HG03139 (cell line): Measurements from ENCODE around the gene CNGA1.
A peak's percentile ranks its signal among the peaks of the same experiment; 100 is the strongest.
"Not testable (repeated sequence)": the region's sequence is repeated elsewhere in the genome, so short reads cannot be mapped to it uniquely, and the experiment has no call there.

ENCODE experiments used
- ATAC-seq: cut with Tn5 transposase; IDR thresholded peaks from one replicate; pipeline ENCODE4 v1.9.1; 2021; ENCODE audit not compliant: unreplicated experiment

Gene CNGA1

DNA sequence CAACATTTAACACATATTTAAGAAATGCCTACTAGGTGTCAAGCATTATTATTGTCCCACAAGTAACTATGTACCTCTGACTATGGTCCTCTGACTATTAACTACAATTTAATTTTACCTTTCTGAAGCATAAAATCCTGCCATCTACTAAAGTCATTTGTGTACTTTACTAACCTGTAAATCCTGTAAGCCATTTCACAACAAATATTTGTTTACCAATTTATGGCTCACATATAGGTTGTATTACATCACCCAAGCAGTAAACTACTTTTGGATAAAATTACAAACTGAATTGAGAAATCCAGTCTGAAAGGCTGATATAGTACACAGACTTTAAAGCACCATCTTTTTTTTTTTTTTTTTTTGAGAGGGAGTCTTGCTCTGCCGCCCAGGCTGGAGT, 43.8 kb downstream of the CNGA1 start:
- no peak for ATAC-seq

DNA sequence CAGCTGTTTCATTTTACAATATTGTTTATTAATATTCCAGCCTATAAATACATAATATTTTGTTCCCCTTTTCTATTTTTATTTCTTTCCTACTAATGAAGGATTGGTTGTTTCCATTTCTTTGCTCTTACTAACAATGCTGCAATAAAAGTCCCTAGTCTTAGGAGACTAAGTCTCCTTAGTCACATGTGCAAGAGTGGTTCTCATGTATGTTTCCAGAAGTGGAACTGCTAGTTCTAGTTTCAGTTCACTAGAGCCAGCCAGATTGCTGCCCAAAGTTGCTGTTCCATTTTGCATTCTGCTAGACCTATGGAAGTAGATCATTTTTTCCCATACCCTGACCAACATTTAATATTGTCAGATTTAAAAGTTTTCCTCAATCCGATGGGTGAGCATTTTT, 44.3 kb downstream of the CNGA1 start:
- ATAC-seq, result no peak

DNA sequence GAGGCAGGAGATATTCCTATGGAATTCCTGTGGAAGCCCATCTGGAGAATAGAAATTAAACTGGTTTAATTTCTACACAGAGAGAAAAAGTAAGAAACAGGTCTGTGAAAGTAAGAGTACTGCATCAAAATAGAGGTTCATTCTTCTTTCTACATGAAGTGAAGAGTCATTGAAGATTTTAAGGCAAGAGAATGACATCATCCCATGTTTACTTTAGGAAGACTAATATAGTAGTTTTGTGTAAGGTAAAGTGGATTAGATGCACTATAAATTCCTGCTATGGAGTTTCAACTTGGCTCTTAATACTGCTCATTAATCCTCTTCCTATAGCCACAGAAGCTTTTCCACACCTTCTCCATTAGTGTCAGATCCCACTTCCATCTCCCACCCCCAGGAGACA, 47.6 kb downstream of the CNGA1 start:
- no peak for ATAC-seq

DNA sequence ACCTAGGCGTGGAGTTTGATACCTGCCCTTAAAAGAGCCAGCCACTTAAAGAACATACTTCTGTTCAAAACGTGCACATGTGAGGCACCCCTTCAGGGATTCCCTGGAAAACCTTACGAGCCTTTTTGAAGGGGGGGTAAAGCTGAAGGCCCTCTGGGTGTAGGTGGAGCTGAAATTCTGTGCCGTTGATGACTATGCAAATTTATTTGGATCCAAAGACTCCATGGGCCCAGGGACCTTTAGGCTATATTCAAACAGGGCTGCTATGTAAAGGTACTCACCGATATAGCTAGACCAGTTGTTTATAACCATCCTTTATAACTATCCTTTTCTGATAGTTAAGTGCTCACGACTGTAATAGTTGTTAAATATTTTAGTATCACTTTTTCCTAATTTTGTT, 61.8 kb downstream of the CNGA1 start:
- no peak for ATAC-seq

DNA sequence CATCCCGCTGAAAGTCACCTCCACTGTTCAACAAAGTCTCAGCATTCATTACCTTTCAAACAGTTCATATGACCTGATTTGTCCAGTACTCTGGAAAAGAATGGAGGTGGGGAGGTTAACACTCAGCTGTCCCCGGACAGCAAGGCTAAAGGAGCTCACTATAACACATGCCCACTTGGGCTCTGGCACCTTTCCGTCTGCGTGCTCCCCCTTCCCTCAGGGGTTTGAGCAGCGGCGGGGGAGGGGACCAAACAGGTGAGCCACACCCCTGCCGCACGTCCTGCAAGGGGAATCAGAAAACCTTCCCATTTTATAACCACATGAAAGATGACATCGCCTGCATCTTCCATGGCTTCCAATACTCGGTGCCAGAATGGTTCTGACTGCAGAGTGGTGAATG, 62.2 kb downstream of the CNGA1 start:
- ATAC-seq, result no peak

DNA sequence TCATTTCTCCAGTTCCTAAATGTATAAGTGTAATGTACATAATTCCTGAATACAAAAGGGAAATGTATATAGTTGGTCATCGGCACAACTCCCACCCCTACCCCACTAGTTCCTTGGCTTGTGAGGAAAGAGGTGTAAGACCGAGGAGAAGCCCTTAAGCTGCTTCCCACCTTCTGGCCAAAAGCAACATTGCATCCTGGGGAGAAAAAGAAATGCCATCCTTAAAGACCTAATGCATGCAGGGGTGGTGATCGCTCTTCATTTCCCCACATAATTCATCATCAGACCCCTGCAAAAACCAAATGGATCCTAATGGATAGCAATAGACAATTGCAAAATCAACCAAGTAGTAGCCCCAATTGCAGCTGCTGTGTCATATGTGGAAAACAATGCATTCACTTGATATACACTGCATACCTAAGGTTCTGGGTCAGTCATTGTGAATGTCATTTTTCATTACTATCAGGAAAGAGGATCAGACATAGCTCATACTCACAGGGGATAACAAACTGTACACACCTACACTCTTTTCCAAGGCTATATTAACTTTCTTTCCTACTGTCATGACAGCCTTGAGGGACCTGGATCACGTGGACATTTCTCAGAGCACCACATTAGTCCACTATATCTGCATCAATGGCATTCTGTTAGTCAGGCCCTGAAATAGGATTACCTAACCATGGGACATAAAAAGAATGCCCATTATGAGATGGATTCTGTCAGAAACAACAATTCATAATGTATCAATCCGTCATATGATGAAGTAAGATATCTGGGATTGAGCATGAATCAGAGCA, 70.4 kb downstream of the CNGA1 start:
- ATAC-seq, result no peak

DNA sequence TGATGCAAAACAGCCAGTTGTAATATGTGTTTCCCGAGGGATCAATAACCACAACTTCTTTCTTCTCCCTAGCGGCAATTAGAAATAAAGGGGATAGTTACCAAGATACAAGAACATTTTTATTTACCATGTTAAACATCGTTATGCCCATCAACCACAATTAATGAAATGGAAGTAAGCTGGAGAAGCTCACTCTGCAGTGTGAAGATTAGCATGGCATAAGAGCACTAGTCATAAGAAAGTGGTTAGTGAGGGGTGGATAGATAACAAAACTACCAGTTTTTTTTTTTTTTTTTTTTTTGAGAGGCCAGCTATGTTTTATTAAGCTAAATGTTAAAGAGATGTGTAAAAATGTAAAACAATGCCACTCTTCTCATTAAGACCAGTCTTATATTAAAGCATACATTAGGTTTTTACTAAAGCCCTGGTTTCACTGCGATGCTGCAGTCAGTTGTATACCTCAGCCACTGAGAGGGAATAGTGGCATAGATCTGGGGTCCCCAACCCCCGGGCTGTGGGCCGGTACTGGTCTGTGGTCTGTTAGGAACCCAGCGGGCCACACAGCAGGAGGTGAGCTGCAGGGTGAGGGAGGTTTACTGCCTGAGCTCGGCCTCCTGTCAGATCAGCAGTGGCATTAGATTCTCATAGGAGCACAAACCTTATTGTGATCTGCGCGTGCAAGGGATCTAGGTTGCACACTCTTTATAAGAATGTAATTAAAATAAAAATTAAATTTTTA, 74.2 kb downstream of the CNGA1 start:
- ATAC-seq, result no peak

DNA sequence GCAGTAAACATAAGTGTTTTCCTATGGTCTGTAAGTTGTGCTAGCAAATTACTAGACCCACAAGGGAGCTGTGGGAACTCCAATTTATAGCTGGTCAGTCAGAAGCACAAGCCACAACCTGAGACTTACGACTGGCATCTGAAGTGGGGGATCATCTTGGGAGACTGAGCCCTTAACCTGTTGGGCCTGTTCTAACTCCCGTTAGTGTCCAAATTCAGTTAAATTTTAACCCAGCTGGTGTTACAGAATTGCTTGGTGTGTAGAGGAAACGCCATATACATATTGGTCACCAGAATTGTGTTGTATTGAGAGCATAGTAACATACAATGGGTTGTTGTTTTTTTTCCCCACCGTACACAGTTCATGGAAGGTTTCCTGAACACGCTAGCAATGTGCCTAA, 77.0 kb downstream of the CNGA1 start:
- ATAC-seq, result no peak

DNA sequence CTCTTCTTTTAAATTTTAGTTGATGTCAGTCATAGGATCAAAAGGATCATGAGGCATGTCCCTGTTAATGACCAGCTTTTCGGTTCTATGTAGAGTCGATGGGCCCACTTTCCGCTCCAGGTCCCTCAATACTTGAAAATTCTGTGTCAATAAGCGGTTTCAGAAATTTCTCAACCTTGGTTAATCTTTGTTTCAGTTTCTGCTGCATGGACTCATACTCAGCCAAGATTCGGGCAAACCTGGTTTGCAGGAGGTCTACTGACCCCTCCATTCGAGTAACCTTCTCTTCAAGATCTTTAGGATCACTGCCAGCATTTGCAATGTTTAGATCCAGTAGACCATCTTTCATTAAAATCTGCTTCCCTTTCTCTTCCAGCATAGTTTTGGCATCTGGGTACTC, 80.1 kb downstream of the CNGA1 start:
- ATAC-seq, result no peak

DNA sequence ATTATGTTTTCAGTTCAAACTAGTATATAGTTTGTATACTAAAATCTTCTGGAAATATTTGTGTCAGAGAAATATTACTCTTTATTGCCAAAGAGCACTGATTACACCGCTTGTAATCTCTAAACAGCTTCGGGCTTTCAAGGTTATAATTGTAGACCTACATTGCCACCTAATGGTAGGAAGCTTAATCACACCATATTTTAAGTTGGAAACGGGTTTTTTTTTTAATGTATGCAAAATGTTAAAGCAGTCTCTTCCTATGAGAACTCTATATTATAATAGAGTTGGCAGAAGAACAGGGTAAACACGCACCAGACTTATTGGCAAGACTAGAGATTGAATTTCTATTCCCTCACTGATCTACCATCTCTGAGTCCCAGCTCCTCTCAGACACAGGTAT, 82.6 kb downstream of the CNGA1 start:
- ATAC-seq, result no peak

DNA sequence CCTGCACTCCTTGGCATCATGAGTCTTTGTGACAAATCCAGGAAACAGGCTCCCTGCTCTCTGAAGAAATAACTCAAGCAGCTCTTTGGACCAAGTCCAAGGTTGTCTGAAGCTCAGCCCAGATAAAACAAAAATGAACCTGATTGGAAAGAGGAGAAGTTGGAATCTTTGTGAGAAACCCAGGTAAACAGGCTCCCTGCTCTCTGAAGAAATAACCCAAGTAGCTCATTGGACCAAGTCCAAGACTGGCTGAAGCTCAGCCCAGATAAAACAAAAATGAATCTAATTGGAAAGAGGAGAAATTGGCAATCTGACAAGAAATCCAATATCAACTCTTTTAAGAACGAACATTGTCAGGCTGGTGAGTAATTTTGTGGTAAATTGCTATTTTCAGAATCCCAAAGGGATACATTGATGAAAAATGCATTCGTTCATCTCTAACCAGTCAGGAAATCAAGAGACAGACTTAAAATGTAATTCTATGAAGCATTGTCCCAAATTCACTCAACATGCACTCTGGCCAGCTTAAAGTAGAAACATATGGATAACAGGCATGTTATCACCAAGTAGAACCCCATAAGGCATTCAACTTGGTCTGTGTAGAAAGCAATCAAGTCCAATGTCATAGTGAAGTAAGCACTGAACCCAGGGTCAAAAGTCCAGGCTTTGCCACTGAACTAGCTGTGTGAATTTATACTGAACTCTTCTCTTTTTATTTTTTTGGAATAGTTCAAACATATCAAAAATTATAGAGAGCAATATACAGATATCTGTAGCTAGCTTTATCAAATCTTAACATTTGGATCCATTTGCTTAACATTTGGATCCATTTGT, 85.3 kb downstream of the CNGA1 start:
- ATAC-seq, result no peak

DNA sequence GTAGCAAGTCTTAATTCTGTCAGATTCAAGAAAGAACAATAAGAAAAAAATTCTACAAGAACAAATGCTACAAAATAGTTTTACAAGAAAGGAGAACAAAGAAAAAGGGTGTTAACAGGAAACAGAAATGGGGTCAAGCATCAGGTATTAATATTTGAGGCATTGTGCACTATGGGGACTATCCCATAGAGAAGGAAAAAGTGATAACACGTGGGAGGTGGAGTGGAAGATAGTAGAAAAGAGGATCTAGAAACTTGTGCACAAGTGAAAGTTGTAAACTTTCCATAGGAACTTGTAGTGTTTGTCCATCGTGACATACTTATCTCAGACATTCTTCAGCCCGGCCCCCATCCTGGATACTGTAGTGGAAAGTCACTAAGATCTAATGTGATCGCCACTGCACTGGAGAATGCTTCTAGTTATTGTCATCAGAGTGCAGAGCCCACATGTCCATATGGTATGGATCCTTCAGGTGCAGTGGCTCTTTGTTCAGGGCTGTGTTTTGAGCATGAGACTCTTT, 86.7 kb downstream of the CNGA1 start:
- no peak for ATAC-seq

DNA sequence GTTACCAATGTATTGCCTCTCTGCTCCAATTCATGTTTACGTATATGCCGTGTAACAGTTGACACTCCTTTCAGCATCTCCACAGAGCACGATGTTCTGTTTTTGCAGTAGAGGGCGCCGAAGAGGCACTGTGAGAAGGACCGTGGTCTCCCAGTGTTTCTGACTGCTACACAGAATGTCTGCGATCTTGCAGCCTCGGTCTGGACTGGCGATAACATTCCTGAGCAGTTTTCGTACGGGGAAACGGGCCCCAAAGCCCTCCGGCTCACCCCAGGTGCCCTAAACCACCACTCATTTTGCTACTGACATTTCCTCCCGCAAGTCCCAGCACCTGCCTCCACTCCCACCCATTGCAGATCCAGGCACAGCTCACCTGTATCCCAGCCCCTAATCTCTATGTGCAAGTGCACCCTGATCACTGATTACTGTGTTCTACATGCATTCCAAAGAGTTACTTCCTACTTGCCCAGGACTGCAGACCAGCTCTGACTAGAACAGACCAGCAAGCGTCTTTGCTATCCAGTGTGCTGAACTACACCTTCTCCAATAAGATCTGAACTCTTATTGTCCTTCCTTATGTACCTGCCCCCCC, 89.7 kb downstream of the CNGA1 start:
- ATAC-seq, result peak; percentile 85

DNA sequence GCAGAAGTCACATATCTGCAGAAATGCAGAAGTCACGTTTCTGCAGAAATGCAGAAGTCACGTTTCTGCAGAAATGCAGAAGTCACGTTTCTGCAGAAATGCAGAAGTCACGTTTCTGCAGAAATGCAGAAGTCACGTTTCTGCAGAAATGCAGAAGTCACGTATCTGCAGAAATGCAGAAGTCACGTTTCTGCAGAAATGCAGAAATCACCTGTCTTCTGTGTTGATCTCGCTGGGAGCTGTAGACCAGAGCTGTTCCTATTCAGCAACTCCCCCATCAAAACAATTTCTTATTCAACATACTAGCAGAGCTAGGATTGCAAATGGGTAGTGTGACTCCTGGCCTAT, 93.2 kb downstream of the CNGA1 start:
- not testable (repeated sequence) for ATAC-seq

DNA sequence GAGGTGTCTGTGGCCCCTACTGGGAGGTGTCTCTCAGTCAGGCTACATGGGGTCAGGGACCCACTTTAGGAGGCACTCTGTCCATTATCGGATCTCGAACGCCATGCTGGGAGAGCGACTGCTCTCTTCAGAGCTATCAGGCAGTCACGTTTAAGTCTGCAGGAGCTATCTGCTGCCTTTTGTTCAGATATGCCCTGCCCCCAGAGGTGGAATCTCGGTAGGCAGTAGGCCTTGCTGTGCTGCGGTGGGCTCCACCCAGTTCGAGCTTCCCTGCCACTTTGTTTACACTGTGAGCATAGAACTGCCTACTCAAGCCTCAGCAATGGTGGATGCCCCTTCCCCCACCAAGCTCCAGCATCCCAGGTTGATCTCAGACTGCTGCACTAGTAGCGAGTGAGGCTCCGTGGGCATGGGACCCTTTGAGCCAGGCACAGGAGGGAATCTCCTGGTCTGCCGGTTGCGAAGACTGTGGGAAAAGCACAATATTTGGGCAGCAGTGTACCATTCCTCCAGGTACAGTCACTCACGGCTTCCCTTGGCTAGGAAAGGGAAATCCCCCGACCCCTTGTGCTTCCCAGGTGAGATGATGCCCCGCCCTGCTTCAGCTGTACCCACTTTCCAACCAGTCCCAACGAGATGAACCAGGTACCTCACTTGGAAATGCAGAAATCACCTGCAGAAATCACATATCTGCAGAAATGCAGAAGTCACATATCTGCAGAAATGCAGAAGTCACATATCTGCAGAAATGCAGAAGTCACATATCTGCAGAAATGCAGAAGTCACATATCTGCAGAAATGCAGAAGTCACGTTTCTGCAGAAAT, 93.8 kb downstream of the CNGA1 start:
- not testable (repeated sequence) for ATAC-seq

DNA sequence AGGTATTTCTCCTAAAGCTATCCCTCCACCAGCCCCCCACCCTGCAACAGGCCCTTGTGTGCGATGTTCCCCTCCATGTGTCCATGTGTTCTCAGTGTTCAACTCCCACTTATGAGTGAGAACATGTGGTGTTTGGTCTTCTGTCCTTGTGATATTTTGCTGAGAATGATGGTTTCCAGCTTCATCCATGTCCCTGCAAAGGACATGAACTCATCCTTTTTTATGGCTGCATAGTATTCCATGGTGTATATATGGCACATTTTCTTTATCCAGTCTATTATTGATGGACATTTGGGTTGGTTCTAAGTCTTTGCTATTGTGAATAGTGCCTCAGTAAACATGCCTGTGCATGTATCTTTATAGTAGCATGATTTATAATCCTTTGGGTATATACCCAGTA, 99.3 kb downstream of the CNGA1 start:
- not testable (repeated sequence) for ATAC-seq

DNA sequence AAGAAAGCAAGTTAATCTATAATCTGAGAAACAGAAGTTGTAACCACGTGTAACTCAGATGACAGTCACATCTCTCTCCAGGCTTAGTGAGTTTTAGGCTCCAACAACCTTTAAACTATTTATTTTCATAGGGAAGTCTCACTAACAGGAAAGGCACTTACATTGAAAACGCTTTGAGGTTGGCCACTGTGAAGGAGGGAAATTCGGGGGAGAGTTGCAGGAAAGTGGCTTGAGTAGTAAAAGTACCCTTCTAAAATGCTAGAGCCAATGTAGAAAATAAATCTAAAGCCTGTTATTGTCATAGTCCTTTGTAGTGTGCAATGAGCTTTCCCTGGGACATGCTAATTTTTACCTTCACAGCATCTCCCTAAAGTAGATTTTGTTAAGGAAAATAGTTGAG, 101.1 kb downstream of the CNGA1 start:
- ATAC-seq, result no peak

DNA sequence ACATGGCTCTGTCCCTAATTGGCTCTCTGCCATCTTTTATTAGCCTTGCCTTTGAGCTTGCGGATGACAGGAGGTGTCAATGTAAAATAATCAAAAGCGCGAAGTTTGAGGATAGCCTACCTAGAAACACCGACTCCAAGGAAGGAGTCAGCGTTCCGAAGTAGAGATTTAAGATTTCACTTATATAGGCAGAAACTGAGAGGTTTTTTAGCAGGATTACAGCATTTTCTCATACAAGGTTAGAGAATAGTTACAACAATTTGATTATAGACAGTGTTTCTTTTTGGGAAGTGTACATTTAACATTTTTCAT, 101.6 kb downstream of the CNGA1 start:
- ATAC-seq, result peak; percentile 11

DNA sequence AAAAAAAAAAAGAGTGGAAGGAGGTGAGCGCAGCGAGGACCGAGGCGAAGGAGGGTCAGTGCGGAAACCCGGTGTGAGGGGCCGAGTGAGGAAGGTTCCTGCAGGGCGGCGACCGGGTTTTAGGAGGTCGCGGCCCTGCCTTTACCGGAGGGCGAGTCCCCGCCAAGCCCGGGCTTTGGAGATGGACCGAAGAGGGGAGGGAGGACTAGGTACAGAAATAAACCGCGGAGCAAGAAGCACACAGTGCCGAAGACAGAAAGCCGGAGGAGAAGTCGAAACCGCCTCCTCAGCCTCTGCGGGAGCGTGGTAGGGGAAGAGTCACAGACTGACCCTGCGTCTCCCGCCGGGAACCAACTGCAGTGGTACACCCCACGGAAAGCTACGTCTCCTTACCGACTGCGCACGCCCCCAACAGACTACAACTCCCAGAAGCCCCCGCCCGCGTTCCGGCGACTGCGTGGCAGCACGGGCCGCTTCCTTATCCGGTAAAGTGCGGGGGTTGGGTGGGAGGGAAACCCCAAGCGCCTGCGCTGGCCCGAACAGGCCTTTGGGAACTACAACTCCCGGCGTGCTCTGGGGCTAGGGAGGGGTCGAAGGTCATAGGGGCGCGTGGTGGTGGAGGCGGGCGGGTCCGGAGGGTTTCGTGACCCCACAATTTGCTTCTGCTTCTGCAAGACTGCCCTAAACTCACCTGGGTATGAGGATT, 102.1 kb downstream of the CNGA1 start, which contains the start of gene NFXL1:
NFXL1 (minus strand) TSS at position 364 of the 706 bp plus-strand sequence. CDS start 380 bp downstream, outside the sequence.
- peak; percentile 96 for ATAC-seq

DNA sequence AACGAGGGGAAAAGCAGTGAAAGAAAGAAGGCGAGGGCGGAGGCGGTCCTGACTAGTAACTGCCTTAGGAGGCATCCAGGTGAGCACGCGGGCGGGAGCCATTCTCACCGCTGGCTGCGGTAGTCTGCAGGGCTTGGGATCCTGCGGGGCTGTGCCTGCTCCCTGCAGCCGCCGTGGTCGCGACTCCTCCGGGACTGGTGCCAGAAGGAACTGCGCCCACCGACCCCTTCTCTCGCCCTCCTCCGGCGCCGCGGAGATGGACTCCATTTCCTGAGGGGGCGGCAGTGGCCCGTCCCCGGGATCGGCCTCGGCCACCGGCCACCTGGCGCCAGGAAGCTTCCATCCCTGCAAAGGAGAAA, 102.6 kb downstream of the CNGA1 start:
- peak; percentile 14 for ATAC-seq
